GM23248 (cell line): ENCODE results near the gene PHLDB1.

ENCODE experiments used
- EZH2 ChIP-seq: fragments of 200-600 bp; sonication (generic); IDR thresholded peaks from 2 replicates; pipeline ENCODE4 v1.6.1; 2018; ENCODE audit warnings: antibody characterized with exemption, mild to moderate bottlenecking; ENCODE audit not compliant: insufficient read depth, poor library complexity, severe bottlenecking
- EZH2phosphoT487 ChIP-seq: fragments of 200-600 bp; sonication (generic); IDR thresholded peaks from 2 replicates; pipeline ENCODE4 v1.6.1; 2018; ENCODE audit warnings: antibody characterized with exemption, moderate library complexity, mild to moderate bottlenecking, low read depth; ENCODE audit not compliant: insufficient read depth

DNA sequence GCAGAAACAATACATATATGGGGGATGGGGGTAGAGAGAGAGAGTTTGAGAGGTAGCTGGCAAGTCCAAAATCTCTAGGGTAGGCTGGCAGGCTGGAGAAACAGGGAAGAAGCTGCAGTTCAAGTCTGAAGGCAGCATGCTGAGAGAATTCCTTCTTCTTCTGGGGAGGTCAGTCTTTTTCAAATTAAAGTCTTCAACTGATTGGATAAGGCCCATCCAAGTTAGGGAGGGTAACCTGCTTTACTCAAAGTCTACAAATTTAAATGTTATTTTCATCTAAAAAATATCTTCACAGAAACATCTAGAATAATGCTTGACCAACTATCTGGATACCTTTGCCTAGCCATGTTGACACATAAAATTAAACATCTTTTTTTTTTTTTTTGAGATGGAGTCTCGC is 75.0 kb downstream of the PHLDB1 start:
- TF ChIP-seq EZH2: no peak
- no peak for TF ChIP-seq EZH2phosphoT487
